HFF-Myc (cell line): ENCODE measurements around the gene NFKBIE.

Experiments used
- DNase-seq: peaks from one replicate; pipeline ENCODE4 v3.0.0-alpha.2; 2011; ENCODE audit warnings: low read depth; ENCODE audit errors: extremely low read depth
- H3K4me3 ChIP-seq: replicated peaks from 2 replicates; pipeline ENCODE4 v1.5.1; 2011; ENCODE audit warnings: low read depth, mild to moderate bottlenecking, control low read depth, low read length
- TF ChIP-seq, protein P1 (sequence below): IDR thresholded peaks from 2 replicates; pipeline ENCODE4 v1.5.1; 2012; ENCODE audit warnings: mild to moderate bottlenecking, low read depth, low read length, control low read depth; ENCODE audit errors: missing control alignments

Gene NFKBIE

DNA sequence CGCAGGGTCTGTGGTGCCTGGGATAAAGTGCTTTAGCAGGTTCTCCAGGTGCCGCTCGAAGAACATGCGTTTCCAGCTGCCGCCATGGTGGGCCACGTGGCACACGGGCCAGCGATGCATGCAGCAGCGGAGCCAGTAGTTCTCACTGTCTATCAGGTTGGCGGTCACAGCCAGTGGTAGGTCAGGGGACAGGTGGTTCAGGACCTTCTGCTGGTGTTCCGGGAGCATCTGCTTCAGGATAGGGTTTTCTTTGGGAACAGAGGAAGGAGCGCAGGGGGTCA lies 20.9 kb upstream of the NFKBIE start:
- TF ChIP-seq, protein P1, sequence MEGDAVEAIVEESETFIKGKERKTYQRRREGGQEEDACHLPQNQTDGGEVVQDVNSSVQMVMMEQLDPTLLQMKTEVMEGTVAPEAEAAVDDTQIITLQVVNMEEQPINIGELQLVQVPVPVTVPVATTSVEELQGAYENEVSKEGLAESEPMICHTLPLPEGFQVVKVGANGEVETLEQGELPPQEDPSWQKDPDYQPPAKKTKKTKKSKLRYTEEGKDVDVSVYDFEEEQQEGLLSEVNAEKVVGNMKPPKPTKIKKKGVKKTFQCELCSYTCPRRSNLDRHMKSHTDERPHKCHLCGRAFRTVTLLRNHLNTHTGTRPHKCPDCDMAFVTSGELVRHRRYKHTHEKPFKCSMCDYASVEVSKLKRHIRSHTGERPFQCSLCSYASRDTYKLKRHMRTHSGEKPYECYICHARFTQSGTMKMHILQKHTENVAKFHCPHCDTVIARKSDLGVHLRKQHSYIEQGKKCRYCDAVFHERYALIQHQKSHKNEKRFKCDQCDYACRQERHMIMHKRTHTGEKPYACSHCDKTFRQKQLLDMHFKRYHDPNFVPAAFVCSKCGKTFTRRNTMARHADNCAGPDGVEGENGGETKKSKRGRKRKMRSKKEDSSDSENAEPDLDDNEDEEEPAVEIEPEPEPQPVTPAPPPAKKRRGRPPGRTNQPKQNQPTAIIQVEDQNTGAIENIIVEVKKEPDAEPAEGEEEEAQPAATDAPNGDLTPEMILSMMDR: no peak
- no peak for DNase-seq
- no peak overlapping the region for H3K4me3 ChIP-seq

DNA sequence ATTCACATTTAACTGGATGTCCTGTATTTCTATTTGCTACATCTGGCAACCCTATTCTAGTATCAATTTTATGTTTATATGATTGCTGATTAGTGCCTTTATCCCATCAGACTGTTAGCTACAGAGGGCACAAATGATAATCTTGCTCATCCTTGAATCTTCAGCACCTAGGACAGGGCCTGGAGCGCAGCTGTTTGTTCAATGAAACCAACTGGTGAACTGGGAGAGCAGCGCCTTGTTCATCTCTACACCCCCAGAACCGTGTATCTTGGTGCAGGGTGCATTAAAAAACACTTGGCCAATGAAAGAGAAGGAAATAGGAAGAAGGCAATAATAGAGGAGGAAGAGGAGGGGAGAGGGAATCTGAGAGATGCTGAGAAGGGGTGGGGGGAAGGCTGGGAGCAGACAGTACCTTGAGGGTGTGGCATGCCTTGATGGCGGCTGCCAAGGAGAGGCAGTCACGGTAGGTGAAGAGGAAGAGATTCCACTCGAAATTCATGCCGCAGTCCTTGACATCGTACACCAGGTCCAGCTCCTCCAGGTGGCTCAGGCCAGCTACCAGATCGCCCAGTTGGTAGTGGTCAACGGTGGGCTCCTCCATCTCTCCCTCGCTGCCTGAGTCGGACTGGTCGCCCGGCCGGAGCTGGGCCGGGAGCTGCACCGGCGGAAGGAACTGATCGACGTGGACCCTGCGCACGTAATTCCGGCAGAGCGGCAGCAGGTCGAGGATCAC lies 20.4 kb upstream of the NFKBIE start:
- DNase-seq: no peak
- H3K4me3 ChIP-seq: no peak overlapping the region
- TF ChIP-seq, protein P1: no peak

DNA sequence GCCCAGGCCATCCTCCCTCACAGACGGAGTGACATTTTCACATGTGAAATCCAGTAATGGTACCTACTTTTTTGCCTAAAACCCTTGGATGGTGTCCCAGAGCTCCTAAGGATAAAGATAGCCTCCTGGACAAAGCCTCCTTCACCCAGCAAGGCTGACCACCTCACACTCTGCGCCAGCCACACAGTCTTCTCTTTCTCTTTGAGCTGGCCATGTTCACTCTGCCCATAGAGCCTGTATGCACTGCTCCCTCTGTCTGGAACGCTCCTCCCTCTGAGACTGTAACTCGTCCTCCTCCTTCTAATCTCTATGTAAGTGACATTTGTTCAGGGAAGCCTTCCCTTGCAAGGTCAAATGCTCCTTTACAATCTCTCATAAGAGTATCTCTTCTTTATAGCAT lies 19.5 kb upstream of the NFKBIE start:
- H3K4me3 ChIP-seq: no peak overlapping the region
- TF ChIP-seq, protein P1: no peak
- no peak for DNase-seq

DNA sequence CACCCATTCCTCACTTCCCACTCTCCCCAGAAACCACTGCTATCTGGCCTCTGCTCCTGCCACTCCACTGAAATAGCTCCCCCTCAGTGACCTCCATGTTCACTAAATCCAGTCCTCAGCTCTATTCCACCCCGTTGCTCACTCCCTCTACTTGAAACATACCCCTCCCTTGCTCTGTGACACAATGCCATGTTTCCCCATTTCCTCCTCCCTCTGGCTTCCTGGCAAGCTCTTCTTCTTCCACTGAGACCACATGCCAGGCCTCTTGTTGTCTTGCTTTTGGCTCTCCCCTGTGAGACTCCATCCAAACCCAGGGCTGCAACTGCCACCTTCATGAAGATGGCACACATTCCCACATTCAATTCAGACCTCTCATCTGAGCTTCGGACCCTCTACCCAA lies 18.8 kb upstream of the NFKBIE start:
- DNase-seq: no peak
- TF ChIP-seq, protein P1: no peak
- H3K4me3 ChIP-seq: no peak overlapping the region

DNA sequence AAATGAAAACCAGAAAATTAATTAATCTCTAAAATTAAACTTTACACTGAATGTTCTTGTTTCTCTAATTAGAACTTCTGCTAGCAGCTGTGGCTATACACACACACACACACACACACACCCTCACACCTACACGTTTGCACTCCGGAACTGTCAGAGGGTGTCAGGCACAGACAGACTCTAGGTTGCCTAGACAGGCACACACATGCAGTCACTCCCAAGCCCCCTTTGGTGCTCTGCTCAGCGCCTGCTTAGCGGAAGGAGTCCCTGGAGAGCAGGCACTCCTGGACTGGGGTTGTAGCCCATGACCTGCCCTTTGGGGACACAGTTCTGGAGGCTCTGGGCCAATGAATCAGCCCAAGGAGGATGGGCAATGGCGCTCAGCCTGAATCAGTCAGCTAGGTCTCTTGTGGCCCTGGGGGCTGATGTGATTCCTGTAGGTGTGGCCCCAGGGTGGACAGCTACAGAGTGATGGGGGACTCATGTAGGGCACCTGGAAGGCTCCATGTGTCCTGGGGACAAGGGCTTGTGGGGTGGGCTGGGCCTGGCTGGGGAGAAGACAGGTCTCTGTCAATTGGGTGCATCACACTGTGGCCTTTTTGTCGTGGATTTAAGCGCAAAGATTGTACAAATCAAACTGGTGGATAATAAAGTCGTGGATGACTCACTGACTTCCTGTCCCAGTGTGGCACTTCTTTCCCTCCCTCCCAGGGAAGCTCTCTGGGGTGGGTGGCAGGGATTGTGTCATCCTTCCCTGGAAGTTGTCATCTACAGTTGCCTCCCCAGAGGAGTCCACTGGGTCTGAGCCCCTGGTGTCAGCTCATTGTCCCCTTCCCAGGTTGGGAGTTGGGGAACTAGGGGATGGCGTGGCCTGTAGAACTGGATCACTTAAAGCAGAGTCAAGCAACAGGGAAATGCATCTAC lies 13.7 kb upstream of the NFKBIE start:
- TF ChIP-seq, protein P1: no peak
- no peak overlapping the region for H3K4me3 ChIP-seq
- no peak for DNase-seq

DNA sequence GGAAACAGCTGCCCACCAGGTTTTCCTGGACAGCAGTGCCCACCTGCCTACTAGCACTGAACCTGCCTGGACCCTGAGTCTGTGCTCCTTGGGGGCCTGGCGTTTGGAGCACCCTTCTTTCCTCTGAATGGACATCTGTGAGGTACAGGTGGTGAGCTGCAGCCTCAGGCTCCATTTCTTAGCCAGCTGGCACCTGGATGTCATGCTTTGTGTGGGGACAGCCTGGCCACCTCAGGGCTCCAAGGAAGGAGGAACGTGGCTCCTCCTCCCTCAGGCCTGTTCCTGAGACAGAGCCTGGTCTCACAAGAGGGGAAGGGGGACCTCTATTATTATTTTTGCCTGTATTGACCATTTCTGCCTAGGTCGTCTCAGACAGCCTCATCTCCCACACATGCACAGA lies 13.0 kb upstream of the NFKBIE start:
- no peak overlapping the region for H3K4me3 ChIP-seq
- no peak for DNase-seq
- TF ChIP-seq, protein P1: no peak
